Liver (tissue), 9 donors: ENCODE results near the gene ZSCAN31. TPM values are rescaled to one million over a fixed set of nuclear protein-coding genes. Genes with fewer than 3 reads are reported as not detected.

Source experiments
- DNase-seq: peaks from one replicate; pipeline ENCODE4 v3.0.0-alpha.2; 2017; ENCODE audit warnings: low spot score
- H3K27ac ChIP-seq, 2 donors: one replicate each; pipeline ENCODE4 v1.7.0; 2013; ENCODE audit warnings: inconsistent platforms in 2 of 2, low read length in 2 of 2, control low read depth in 1 of 2, low read depth in 1 of 2, mild to moderate bottlenecking in 1 of 2
- H3K27me3 ChIP-seq, 4 donors: one replicate each; pipeline versions ENCODE4 v1.6.1 to v1.7.0; 2013; ENCODE audit warnings: low read length in 3 of 4, inconsistent platforms in 1 of 4, mild to moderate bottlenecking in 1 of 4, moderate library complexity in 1 of 4; ENCODE audit not compliant: control insufficient read depth in 4 of 4, insufficient read depth in 4 of 4
- H3K36me3 ChIP-seq, 4 donors: one replicate each; pipeline versions ENCODE4 v1.6.1 to v1.7.0; 2013; ENCODE audit warnings: low read length in 3 of 4, mild to moderate bottlenecking in 3 of 4, low read depth in 1 of 4, moderate library complexity in 1 of 4; ENCODE audit not compliant: control insufficient read depth in 4 of 4, insufficient read depth in 3 of 4
- H3K4me1 ChIP-seq, 4 donors: one replicate each; pipeline versions ENCODE4 v1.6.1 to v1.7.0; 2013; ENCODE audit warnings: low read length in 3 of 4, mild to moderate bottlenecking in 3 of 4, moderate library complexity in 1 of 4; ENCODE audit not compliant: control insufficient read depth in 4 of 4, insufficient read depth in 4 of 4
- H3K4me3 ChIP-seq, 3 donors: one replicate each; pipeline versions ENCODE4 v1.6.1 to v1.7.0; 2013; ENCODE audit warnings: low read length in 3 of 3, control low read depth in 1 of 3, low read depth in 1 of 3, mild to moderate bottlenecking in 1 of 3
- H3K9ac ChIP-seq, 2 donors: one replicate each; pipeline ENCODE4 v1.7.0; 2013; ENCODE audit warnings: low read length in 2 of 2, mild to moderate bottlenecking in 2 of 2, moderate library complexity in 2 of 2, control low read depth in 1 of 2, low read depth in 1 of 2
- H3K9me3 ChIP-seq, 4 donors: one replicate each; pipeline versions ENCODE4 v1.6.1 to v1.7.0; 2013; ENCODE audit warnings: low read length in 3 of 4; ENCODE audit not compliant: control insufficient read depth in 4 of 4
- ATF3 ChIP-seq: IDR thresholded peaks from 2 replicates; pipeline ENCODE4 v1.6.1; 2016; ENCODE audit warnings: antibody characterized with exemption
- EGR1 ChIP-seq, 2 donors: IDR thresholded peaks; 2 replicates each; pipeline ENCODE4 v1.6.1; 2016 to 2018; ENCODE audit warnings: antibody characterized with exemption in 2 of 2, low read depth in 2 of 2
- FOXA1 ChIP-seq: IDR thresholded peaks from 2 replicates; pipeline ENCODE4 v1.6.1; 2016; ENCODE audit warnings: antibody characterized with exemption
- FOXA2 ChIP-seq: IDR thresholded peaks from 2 replicates; pipeline ENCODE4 v1.6.1; 2016; ENCODE audit warnings: antibody characterized with exemption
- GABPA ChIP-seq, 2 donors: IDR thresholded peaks in 1 of 2; conservative IDR thresholded peaks in 1 of 2; 2 replicates each; pipeline ENCODE4 v1.6.1; 2016; ENCODE audit warnings: antibody characterized with exemption in 2 of 2, mild to moderate bottlenecking in 1 of 2, moderate library complexity in 1 of 2
- HNF4A ChIP-seq, 2 donors: conservative IDR thresholded peaks; 2 replicates each; pipeline ENCODE4 v1.6.1; 2016; ENCODE audit warnings: antibody characterized with exemption in 2 of 2, mild to moderate bottlenecking in 2 of 2
- JUND ChIP-seq, 2 donors: IDR thresholded peaks; 2 replicates each; pipeline ENCODE4 v1.6.1; 2016; ENCODE audit warnings: antibody characterized with exemption in 2 of 2
- NR2F2 ChIP-seq: IDR thresholded peaks from 2 replicates; pipeline ENCODE4 v1.6.1; 2016; ENCODE audit warnings: antibody characterized with exemption
- RAD21 ChIP-seq, 2 donors: IDR thresholded peaks; 2 replicates each; pipeline ENCODE4 v1.6.1; 2016; ENCODE audit warnings: antibody characterized with exemption in 2 of 2, mild to moderate bottlenecking in 2 of 2
- RXRA ChIP-seq, 2 donors: IDR thresholded peaks; 2 replicates each; pipeline ENCODE4 v1.6.1; 2017 to 2018; ENCODE audit warnings: antibody characterized with exemption in 2 of 2, mild to moderate bottlenecking in 1 of 2
- SP1 ChIP-seq: IDR thresholded peaks from 2 replicates; pipeline ENCODE4 v1.6.1; 2018; ENCODE audit warnings: antibody characterized with exemption, mild to moderate bottlenecking
- TAF1 ChIP-seq: conservative IDR thresholded peaks from 2 replicates; pipeline ENCODE4 v1.6.1; 2016; ENCODE audit warnings: antibody characterized with exemption, mild to moderate bottlenecking
- YY1 ChIP-seq: IDR thresholded peaks from 2 replicates; pipeline ENCODE4 v1.6.1; 2016; ENCODE audit warnings: antibody characterized with exemption, mild to moderate bottlenecking
- WGBS: extraction: QIAGEN DNeasy Blood & Tissue Kit; methylation state at CpG from one replicate; pipeline ENCODE4 v1.1.7; 2013; 5-methylcytosine and 5-hydroxymethylcytosine counted together
- polyA plus RNA-seq, 2 donors: library from polyadenylated mRNA; stranded (reverse) in 1 of 2; unstranded in 1 of 2; fragments of 200-250 nt in 1 of 2; fragments of >200 nt in 1 of 2; fragmentation: Nextera tagmentation in 1 of 2; extraction: Ambion mirVana in 1 of 2; gene quantifications; one replicate each; pipeline versions ENCODE4 v1.2.1 to v1.2.3, GENCODE V29; 2013 to 2015
- total RNA-seq, 2 donors: library from RNA; depleted of rRNA; stranded (reverse); fragments of >200 nt; gene quantifications; one replicate each; pipeline ENCODE4 v1.2.3, GENCODE V29; 2014
- TF ChIP-seq, protein P1 (sequence below): IDR thresholded peaks from 2 replicates; pipeline ENCODE4 v1.6.1; 2016; ENCODE audit warnings: antibody characterized with exemption, mild to moderate bottlenecking
- TF ChIP-seq, protein P2 (sequence below): fragments of 150-350 bp; IDR thresholded peaks from 2 replicates; pipeline ENCODE4 v1.5.1; 2017; ENCODE audit warnings: improper control_type of control experiment, low read depth, low read length; ENCODE audit not compliant: missing input control
- TF ChIP-seq, protein P3 (sequence below): IDR thresholded peaks from 2 replicates; pipeline ENCODE4 v1.6.1; 2016; ENCODE audit warnings: antibody characterized with exemption
- TF ChIP-seq, protein P4 (sequence below): IDR thresholded peaks from 2 replicates; pipeline ENCODE4 v1.6.1; 2016; ENCODE audit warnings: antibody characterized with exemption
- donor health status: healthy.
- donor health status: healthy.
- donor health status: healthy.
- donor health status: healthy.
- donor health status: healthy.

Gene ZSCAN31
- total and polyA plus RNA-seq, 4 donors = 3.3 to 10.2 (median 3.7) TPM

GRCh38 chr6:28370440-28370839, 34.5 kb upstream of the ZSCAN31 start:
- TF ChIP-seq HNF4A (conservative IDR thresholded peaks at IDR 0.05) (no peak), FOXA1 (no peak), EGR1 (IDR thresholded peaks at IDR 0.05; ENCODE audit: low read depth in 2 of 2) (no peak), RAD21 (IDR thresholded peaks at IDR 0.05) (no peak), NR2F2 (no peak), GABPA (IDR thresholded peaks at IDR 0.05 in 1 of 2, conservative IDR thresholded peaks at IDR 0.05 in 1 of 2) (no peak), TAF1 (no peak), RXRA (IDR thresholded peaks at IDR 0.05) (no peak), JUND (IDR thresholded peaks at IDR 0.05) (no peak), SP1 (no peak), ATF3 (no peak), YY1 (no peak)
- TF ChIP-seq, protein P1, sequence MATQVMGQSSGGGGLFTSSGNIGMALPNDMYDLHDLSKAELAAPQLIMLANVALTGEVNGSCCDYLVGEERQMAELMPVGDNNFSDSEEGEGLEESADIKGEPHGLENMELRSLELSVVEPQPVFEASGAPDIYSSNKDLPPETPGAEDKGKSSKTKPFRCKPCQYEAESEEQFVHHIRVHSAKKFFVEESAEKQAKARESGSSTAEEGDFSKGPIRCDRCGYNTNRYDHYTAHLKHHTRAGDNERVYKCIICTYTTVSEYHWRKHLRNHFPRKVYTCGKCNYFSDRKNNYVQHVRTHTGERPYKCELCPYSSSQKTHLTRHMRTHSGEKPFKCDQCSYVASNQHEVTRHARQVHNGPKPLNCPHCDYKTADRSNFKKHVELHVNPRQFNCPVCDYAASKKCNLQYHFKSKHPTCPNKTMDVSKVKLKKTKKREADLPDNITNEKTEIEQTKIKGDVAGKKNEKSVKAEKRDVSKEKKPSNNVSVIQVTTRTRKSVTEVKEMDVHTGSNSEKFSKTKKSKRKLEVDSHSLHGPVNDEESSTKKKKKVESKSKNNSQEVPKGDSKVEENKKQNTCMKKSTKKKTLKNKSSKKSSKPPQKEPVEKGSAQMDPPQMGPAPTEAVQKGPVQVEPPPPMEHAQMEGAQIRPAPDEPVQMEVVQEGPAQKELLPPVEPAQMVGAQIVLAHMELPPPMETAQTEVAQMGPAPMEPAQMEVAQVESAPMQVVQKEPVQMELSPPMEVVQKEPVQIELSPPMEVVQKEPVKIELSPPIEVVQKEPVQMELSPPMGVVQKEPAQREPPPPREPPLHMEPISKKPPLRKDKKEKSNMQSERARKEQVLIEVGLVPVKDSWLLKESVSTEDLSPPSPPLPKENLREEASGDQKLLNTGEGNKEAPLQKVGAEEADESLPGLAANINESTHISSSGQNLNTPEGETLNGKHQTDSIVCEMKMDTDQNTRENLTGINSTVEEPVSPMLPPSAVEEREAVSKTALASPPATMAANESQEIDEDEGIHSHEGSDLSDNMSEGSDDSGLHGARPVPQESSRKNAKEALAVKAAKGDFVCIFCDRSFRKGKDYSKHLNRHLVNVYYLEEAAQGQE = no peak
- TF ChIP-seq, protein P2, sequence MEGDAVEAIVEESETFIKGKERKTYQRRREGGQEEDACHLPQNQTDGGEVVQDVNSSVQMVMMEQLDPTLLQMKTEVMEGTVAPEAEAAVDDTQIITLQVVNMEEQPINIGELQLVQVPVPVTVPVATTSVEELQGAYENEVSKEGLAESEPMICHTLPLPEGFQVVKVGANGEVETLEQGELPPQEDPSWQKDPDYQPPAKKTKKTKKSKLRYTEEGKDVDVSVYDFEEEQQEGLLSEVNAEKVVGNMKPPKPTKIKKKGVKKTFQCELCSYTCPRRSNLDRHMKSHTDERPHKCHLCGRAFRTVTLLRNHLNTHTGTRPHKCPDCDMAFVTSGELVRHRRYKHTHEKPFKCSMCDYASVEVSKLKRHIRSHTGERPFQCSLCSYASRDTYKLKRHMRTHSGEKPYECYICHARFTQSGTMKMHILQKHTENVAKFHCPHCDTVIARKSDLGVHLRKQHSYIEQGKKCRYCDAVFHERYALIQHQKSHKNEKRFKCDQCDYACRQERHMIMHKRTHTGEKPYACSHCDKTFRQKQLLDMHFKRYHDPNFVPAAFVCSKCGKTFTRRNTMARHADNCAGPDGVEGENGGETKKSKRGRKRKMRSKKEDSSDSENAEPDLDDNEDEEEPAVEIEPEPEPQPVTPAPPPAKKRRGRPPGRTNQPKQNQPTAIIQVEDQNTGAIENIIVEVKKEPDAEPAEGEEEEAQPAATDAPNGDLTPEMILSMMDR = no peak
- TF ChIP-seq, protein P3, sequence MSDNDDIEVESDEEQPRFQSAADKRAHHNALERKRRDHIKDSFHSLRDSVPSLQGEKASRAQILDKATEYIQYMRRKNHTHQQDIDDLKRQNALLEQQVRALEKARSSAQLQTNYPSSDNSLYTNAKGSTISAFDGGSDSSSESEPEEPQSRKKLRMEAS = no peak
- TF ChIP-seq, protein P4, sequence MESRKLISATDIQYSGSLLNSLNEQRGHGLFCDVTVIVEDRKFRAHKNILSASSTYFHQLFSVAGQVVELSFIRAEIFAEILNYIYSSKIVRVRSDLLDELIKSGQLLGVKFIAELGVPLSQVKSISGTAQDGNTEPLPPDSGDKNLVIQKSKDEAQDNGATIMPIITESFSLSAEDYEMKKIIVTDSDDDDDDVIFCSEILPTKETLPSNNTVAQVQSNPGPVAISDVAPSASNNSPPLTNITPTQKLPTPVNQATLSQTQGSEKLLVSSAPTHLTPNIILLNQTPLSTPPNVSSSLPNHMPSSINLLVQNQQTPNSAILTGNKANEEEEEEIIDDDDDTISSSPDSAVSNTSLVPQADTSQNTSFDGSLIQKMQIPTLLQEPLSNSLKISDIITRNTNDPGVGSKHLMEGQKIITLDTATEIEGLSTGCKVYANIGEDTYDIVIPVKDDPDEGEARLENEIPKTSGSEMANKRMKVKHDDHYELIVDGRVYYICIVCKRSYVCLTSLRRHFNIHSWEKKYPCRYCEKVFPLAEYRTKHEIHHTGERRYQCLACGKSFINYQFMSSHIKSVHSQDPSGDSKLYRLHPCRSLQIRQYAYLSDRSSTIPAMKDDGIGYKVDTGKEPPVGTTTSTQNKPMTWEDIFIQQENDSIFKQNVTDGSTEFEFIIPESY = no peak
- no peak overlapping the region for H3K27ac ChIP-seq
- 81% methylated on average over 2 of the region's 2 CpGs for WGBS
- no peaks in the 10 kb centered on the region for H3K9me3 ChIP-seq
- H3K27me3 ChIP-seq = no peaks in the 10 kb centered on the region
- no peaks in the 10 kb centered on the region for H3K4me1 ChIP-seq
- H3K4me3 ChIP-seq = no peak overlapping the region
- DNase-seq = no peak
- peaks cover under 1 to 11% (median 5%) of the 10 kb centered on the region in 4 donors for H3K36me3 ChIP-seq
- H3K9ac ChIP-seq = no peak overlapping the region

- no peak overlapping the region for H3K9ac ChIP-seq
- TF ChIP-seq FOXA2 (no peak), RAD21 (IDR thresholded peaks at IDR 0.05) (no peak), HNF4A (conservative IDR thresholded peaks at IDR 0.05) (no peak), GABPA (IDR thresholded peaks at IDR 0.05 in 1 of 2, conservative IDR thresholded peaks at IDR 0.05 in 1 of 2) (no peak), RXRA (IDR thresholded peaks at IDR 0.05) (no peak), SP1 (no peak), FOXA1 (no peak), EGR1 (IDR thresholded peaks at IDR 0.05; ENCODE audit: low read depth in 2 of 2) (no peak), NR2F2 (no peak), TAF1 (no peak)
- TF ChIP-seq, protein P1 = no peak
- no peak for DNase-seq
Measured at GRCh38 chr6:28369463-28369862, 33.5 kb upstream of the ZSCAN31 start.

More at GRCh38 chr6:28369463-28369862, 33.5 kb upstream of the ZSCAN31 start:
- no peak overlapping the region for H3K4me3 ChIP-seq
- no peaks in the 10 kb centered on the region for H3K9me3 ChIP-seq
- no peaks in the 10 kb centered on the region for H3K4me1 ChIP-seq
- no peak overlapping the region for H3K27ac ChIP-seq
- peaks cover 5 to 18% (median 10%) of the 10 kb centered on the region in 4 donors for H3K36me3 ChIP-seq
- no peaks in the 10 kb centered on the region for H3K27me3 ChIP-seq
- WGBS = 96% methylated on average over 3 of the region's 3 CpGs
